Stimulated activated CD4-positive, alpha-beta T cell treated with anti-CD3 and anti-CD28 coated beads, Interleukin-4, amount 100 ng/mL, for 4 hours (primary cell): ENCODE data around the gene ZYX.

Experiments used
- DNase-seq, 2 experiments: peaks; one replicate each; pipeline ENCODE4 v3.0.0-alpha.2; 2020

Gene ZYX, protein sequence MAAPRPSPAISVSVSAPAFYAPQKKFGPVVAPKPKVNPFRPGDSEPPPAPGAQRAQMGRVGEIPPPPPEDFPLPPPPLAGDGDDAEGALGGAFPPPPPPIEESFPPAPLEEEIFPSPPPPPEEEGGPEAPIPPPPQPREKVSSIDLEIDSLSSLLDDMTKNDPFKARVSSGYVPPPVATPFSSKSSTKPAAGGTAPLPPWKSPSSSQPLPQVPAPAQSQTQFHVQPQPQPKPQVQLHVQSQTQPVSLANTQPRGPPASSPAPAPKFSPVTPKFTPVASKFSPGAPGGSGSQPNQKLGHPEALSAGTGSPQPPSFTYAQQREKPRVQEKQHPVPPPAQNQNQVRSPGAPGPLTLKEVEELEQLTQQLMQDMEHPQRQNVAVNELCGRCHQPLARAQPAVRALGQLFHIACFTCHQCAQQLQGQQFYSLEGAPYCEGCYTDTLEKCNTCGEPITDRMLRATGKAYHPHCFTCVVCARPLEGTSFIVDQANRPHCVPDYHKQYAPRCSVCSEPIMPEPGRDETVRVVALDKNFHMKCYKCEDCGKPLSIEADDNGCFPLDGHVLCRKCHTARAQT

DNA sequence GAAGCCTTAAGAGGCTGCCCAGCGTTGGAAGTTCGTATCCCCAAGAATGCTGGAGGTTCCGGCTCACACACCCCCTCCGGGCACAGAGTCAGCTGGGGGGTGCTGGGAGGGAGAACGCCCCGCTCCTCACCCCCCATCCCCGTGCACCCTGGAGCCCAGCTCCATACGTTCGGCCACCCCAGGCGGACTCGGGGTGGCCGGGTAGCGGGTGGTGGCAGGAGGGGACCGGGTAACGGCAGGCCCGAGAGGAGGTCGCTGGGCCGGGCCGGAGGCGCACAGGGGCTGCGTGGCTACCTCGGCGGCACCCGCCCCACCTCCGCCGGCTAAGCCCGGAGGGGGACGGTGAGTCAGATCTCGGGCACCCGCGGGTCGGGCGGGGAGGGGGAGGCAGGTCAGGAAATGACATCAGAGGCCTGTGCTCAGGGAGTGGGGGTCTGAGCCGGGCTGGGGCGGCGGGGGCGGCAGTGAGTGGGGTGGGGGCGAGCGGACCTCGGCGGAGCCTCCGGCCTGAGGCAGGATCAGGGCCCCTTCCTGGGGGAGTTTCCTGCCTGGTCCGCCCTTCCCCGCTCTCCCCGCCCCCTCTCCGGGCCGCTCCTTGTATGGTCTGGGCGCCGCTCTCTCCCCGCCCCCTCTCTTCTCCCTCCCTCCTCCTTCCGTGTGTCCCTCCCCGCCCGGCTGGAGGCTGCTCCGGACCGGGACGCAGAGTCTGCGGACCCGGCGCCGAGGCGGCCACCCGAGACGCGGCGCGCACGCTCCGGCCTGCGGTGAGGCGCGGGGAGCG lies at the start of gene ZYX:
Gene ZYX (plus strand): TSS at position 700 of the 781 bp plus-strand sequence. CDS start 227 bp downstream, outside the sequence.
- DNase-seq = peak; percentile 81 to 90

DNA sequence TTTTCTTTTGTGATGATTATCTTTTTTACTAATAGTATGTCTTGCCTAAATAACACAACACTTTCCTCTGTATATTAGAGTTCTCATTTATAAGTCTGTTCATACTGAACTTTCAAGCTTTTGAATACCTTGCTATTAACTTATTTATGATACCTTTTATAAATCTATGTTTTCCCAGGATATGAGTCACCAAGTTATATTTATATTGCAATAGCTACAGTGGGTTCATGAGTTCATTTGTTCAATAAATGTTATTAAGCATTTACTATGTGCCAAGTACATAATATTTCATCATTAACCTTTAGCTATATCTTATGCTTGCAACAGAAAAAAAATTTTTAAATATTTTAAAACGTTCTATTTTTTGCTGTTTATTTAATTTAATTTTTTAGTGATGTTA lies 46.9 kb upstream of the ZYX start:
- DNase-seq = no peak

DNA sequence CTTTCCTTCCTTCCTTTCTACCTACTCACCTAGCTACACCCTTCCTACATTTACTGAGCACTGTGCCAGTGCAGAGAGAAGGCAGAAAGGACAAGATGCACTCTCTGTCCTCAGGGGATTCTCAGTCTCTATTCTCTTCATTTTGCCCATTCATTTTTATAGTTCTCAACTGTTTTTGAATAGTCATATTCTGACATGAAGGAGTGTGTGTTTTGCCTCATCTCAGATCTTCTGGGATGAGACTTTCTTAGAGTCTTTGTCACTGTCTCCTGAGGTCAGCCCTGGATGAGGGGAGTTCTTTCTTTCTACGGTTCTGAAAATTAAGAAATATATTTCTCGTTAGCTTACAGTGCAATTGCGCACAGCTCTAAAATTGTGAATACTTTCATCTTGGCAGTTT lies 43.9 kb upstream of the ZYX start:
- no peak for DNase-seq

DNA sequence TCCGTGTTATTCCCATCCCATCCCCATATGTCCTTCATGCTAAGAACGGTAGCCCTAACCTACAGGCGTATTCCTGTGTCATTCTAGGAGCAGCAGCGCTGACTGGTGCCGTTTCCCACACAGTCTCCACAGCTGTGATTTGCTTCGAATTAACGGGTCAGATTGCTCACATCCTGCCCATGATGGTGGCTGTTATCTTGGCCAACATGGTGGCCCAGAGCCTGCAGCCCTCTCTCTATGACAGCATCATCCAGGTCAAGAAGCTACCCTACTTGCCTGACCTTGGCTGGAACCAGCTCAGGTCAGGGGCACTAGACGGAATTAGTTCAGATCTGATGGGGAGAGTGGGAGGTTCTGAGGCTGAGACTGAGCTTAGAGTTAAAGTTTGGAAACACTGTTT lies 39.3 kb upstream of the ZYX start:
- no peak for DNase-seq

DNA sequence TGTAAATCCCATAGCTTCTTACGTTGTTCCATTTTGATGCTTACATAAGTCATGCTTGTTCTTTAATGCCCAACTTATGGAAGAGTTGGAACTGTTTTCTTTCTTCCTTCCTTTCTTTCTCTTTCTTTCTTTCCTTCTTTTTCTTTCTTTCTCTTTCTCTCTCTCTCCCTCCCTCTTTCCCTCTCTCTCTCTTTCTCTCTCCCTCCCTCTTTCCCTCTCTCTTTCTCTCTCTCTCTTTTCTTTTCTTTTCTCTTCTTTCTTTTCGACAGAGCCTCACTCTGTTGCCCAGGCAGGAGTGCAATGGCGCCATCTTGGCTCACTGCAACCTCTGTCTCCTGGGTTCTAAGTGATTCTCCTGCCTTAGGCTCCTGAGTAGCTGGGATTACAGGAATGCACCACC lies 37.5 kb upstream of the ZYX start:
- DNase-seq = no peak

DNA sequence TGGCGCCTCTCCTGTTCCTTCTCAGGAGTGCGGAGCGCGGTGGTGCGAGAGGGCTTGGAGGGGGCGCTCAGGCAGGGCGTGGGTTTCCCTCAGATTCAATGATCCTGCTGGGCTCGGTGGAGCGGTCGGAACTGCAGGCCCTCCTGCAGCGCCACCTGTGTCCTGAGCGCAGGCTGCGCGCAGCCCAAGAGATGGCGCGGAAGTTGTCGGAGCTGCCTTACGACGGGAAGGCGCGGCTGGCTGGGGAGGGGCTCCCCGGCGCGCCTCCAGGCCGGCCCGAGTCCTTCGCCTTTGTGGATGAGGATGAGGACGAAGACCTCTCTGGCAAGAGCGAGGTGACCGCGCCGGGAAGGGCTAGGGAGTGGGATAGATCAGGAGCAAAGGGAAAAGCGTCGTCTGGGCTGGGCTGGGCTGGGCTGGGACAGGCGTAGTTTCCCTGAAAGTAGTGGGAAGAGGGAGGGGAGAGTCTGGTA lies 35.7 kb upstream of the ZYX start:
- peak; percentile 57 to 61 for DNase-seq

DNA sequence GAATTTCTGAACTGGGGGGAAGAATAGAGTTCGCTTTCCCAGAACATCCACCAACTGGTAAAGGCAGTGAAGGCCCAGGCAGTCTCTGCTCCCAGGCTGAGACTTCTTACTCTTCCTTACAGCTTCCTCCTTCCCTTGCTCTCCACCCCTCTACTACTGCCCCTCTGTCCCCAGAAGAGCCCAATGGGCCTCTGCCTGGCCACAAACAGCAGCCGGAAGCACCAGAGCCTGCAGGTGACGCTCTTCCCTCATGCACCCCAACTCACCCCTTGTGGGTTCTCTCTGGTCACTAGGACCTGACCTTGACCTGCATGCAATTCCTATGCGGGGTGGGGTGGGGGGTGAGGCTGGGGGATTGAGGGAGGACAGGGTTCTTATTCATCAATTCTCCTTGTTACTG lies 35.1 kb upstream of the ZYX start:
- no peak for DNase-seq

DNA sequence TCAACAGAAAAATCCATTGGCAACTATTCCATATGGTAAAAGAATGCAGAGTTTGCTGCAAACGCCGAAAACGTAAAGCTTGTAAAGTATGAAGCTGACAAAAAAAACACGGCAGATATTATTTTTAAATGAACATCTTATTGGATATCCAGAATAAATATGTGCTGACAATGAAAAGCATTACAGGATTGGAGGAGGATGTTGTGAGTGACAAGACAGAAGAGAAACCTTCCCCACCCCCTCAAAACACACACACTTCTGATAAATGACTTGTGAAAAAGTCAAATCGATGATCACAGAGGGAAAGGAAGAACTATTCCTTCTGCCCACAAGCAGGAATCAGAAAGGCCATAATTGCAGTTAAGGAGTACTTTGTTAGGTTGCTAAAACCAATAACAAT lies 33.2 kb upstream of the ZYX start:
- no peak for DNase-seq

DNA sequence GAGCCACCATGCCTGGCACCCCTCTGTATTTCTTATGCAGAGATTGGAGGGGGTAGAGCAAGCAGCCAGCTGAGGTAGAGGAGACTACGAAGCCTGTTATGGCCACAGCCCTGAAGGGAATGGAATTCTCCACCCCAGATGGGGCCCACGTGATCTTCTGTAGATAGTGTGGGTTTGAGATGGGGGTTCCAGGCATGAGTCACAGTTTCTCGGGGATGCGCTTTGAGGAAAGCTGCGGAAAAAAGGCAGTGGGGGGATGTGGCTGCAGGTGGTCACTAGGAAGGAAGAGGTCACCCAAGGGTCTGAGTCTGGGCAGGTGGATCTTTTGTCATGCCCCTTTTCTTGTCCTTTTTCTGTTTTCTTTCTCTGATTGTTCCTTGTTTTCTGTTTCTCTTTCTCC lies 30.1 kb upstream of the ZYX start:
- DNase-seq = no peak

DNA sequence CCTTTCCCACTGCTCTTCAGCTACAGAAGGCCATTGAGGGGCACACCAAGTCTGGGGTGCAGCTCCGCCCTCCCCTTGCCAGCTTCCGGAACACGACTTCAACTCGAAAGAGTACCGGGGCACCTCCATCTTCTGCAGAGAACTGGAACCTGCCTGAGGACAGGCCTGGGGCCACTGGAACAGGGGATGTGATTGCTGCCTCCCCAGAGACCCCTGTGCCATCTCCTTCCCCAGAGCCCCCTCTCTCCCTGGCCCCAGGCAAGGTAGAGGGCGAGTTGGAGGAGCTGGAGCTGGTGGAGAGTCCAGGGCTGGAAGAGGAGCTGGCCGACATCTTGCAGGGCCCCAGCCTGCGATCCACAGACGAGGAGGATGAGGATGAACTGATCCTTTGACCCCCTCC lies 29.6 kb upstream of the ZYX start:
- no peak for DNase-seq

DNA sequence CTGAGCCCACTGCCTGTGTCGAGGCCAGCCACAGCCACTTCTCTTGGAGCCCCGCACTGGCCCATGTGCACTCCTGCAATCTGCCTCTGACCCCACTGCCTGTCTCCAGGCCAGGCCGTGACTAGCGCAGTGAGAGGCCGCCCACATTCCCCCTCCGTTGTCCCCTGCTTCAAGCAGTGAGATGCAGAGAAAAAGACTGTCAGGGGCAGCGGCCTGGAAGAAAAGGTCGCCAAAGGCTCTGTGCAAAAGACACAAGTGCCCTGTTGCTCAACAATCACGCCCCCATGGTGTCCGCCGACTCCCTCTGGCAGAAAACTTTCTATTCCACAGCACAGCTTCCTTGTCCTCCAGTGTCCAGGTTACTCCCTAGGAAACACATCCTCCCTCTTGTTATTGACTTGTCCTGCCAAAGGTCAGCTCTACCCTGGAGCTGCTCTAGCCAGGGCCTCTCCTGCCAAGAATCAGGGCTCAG lies 28.6 kb upstream of the ZYX start:
- no peak for DNase-seq

DNA sequence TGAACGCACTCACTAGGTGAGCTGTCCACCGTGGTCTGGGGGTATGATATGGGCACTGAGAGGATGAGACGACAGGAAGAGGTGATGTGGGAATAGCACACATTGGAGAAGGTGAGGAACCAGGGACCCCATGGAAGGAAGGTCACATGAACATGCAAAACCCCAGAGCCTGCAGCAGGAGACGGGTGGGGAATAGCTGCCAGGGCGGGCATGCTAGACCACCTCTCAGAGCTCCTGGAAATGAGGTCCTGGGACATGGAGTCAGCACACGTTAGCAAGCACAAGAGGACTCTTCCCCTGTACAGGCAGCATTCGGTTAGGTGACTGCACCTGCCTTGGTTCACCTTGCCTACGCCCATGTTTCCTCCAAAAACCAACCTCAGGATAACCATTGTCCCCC lies 26.8 kb upstream of the ZYX start:
- DNase-seq = no peak

DNA sequence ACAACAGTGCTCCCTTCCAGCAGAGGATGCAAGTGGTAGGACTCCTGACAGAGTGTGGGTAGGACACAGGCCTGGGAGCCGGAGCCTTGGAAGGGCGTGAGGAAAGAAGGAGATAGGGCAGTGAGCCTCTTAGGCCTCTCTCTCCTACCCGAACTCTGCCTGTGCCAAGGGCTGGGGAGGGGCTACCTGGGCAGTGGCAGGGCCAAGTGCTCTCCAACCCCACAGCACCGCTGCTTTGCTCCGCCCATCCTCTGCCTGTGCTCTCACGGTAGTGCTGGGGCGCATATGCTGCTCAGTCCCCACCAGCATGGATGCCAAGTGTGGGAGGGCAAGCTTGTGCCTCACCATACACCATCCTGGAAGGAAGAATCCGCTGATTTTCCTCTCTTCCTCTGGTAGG lies 26.2 kb upstream of the ZYX start:
- DNase-seq = no peak

DNA sequence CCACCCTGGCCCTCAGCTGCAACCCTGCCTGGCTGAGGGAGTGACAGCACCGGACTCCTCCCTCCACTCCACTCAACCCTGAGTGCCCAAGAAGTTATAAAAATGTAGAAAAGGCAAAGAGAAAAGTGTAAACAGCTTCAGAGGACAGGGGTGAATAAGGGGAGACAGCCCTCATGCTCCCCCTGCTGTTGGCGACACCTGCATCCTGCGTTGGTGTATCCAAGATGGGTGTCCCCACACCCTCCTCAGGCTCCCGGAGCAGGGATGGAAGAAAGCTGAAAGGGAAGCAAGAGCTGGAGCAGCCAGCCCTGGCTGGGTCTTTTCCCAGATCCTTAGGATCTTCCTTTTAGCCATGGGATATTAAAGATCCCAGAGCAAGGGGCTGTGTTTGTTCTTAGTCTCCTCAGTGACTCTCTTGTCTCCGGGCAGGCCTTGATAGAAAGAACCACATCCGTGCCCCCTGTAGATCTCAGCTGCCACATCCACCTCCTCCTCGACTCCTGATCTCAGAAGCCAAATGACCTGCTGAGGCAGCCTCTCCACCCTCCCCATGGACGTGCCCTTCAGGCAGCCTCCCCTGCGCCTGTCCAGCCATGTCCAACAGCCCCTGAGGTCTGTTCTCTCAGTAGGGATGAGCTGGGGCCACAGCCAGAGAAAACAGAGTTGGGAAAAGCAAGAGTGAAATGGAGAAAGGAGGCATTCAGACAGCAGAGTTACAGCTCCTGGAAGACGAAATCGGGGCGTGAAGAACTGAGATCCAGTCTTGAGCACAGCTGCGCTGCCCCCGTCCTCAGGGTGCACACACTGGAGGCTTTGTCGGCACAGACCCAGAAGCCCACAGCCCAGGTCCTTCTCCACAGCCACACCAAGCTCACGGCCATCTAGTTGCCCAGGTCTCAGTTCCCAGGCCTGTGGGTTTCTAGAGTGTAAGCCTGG lies 25.4 kb upstream of the ZYX start:
- no peak for DNase-seq

DNA sequence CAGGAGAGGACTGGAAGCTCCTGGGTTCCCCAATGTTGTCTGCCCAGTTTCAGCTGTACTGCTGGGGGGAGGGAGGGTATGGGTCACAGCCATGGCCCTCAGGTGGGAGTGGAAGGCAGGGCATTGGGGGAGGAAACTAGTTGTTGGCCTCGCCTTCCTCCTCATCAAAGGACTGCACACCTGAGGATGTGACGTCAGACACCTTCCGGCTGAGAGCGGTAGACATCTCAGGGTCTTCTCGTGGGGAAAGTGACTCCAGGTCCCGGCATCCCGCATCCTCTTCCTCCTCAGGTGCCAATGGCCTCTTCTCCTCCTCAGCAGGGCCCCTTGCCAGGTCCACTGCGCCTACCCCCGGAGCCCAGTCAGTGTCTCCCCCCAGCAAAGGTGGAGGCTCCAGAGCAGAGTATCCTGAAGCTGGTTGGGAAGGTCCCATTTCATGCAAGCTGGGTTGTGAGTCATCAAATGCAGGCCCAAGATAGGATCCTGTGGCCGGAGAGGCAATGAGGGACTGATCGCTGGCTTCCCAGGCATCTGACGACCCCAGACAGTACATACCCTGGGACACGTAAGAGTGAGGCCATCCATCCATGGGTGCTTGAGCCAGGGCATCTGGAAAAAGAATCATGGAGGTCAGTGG lies 24.6 kb upstream of the ZYX start:
- DNase-seq = no peak

DNA sequence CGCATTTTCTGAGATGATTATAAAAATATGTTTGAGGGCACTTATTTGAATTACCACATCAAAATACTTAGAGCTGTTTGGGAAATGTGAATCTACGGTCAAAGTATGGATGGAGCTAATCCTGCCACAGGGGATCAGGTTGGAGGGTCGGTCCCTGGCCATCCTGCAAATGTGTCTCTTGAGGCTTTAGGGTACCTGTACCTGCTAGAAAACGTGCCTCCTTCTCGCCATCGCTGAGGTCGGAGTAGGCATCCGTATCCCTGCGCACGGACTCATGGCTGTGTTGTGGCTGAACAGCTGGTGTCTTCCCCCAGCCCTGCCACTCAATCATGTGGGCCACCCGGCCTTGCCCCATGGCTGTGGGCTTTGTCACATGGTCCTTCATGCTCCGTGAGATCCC lies 22.5 kb upstream of the ZYX start:
- DNase-seq = no peak

DNA sequence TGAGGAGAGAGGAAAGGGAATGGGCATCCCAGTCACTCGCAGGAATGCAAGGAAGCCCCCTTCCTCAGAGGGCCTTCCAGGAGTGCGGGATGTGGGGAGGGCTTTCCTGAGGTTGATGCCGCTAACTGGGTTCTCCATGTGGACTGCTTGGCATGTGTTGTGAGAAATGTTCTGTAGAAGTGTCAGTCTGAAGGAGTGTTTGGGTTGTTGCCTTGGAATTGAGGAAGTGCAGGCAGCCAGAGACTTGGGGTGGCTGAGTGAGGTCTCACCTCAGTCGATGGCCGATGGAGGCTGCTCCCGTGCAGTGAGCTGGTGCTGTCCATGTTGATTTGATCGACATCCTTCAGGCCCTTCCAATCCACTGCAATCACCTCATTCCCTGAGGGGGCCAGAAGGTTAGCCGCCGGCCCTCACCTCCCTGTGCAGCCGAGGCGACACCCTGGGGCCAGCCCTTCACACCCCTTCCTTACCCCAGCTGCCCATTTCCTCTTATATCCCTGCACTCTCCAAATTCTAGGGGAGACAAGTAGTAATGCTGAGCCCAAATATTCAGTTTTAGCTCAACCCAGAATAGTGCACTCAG lies 21.3 kb upstream of the ZYX start:
- DNase-seq = no peak

DNA sequence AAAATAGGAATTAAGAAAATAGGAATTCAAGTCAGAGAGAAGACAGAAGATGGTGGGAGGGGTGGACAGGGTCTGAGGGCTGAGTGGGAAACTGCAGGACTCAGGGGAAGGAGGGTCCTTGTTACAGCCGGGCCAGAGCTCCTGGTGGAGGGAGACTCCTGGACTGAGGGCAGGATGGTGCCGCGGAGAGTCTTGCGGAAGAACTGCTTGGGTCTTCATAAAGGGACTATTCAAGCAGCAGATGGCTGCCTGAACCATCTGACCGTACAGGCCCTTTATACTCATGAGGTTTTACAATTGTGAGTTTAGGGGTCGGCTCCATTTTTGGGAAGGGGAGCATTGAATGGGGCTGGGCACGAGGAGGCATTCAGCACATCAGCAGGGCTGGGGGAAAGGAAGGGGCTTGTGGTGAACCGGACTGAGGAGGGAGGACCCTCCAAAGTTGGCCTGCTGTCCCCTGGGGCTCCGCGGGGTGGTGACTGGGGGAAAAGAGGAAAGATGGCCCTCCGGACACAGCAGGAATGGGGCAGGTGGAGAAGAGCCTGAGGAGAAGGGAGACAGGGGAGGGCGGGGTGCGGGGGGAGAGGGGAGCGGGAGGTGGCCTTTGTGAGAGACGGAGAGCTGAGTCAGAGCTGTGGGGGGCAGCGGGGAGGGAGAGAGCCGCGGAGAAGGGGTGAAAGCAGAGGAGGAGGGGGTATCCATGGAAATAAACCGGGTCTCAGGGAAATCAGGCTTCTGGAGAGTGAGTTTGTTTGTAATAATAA lies 20.2 kb upstream of the ZYX start:
- no peak for DNase-seq

DNA sequence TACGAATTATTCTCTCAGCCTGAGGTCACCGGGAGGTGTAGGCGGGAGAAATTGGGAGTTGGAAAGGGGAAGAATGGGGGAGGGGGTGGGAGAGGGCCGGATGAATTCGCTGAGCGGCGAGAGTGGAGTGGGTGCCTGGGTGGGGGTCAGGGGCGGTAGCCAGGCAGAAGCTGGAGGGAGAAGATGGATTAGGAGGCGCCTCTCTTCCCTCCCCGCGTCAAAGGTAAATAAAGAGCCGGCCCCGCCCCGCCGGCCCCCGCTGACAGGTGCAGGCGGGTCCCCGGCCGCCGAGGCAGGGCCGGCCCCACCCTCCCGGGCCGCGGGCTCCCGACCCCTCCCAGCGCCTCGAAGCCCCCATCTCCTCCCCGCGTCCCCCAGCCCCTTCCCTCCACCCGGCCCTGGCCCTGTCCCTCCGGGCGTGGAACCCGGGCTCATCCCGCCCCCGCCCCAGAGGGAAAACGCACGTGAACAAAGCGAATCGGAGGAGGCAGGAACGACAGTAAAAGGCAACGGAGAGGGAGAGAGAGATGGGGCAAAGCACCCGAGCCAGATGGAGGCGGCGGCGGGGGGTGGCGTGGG lies 19.5 kb upstream of the ZYX start:
- no peak for DNase-seq
